ENCODE results near the gene DSCAM. TPM values are rescaled to one million over a fixed set of nuclear protein-coding genes. Genes with fewer than 3 reads are reported as not detected.

Gene DSCAM
- total RNA-seq, 1 donor from 2014 or later = 0.06 TPM

- TF ChIP-seq, protein P1, sequence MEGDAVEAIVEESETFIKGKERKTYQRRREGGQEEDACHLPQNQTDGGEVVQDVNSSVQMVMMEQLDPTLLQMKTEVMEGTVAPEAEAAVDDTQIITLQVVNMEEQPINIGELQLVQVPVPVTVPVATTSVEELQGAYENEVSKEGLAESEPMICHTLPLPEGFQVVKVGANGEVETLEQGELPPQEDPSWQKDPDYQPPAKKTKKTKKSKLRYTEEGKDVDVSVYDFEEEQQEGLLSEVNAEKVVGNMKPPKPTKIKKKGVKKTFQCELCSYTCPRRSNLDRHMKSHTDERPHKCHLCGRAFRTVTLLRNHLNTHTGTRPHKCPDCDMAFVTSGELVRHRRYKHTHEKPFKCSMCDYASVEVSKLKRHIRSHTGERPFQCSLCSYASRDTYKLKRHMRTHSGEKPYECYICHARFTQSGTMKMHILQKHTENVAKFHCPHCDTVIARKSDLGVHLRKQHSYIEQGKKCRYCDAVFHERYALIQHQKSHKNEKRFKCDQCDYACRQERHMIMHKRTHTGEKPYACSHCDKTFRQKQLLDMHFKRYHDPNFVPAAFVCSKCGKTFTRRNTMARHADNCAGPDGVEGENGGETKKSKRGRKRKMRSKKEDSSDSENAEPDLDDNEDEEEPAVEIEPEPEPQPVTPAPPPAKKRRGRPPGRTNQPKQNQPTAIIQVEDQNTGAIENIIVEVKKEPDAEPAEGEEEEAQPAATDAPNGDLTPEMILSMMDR (conservative IDR thresholded peaks at IDR 0.05; ENCODE audit: low read depth, low read length) = no peak
- DNase-seq (ENCODE audit: low read depth) = no peak
- H3K4me3 ChIP-seq (ENCODE audit: low read depth, low read length) = no peak overlapping the region
Measured at GRCh38 chr21:40140675-40141074, 706.3 kb downstream of the DSCAM start.

GRCh38 chr21:40139636-40140035, 707.3 kb downstream of the DSCAM start:
- TF ChIP-seq, protein P1 (conservative IDR thresholded peaks at IDR 0.05; ENCODE audit: low read depth, low read length) = no peak
- no peak overlapping the region for H3K4me3 ChIP-seq (ENCODE audit: low read depth, low read length)
- DNase-seq (ENCODE audit: low read depth) = no peak

DNA sequence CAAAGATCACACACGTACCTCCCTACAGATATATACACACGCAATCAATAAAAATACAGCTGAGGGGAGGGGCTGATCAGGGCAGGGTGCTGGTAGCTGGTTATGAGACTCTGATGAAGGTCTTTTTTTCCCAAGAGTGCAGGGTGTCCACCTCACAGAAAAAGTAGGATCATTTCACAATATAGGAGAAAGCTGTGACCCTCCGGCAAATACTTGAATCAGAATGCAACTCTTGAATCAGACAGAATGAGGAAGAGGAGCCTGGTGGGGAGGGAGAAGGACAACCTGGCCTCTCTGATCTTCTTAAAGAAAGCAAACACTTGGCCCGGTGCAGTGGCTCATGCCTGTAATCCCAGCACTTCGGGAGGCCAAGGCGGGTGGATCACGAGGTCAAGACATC, 710.4 kb downstream of the DSCAM start:
- no peak for DNase-seq (ENCODE audit: low read depth)
- H3K4me3 ChIP-seq (ENCODE audit: low read depth, low read length) = no peak overlapping the region
- TF ChIP-seq, protein P1 (conservative IDR thresholded peaks at IDR 0.05; ENCODE audit: low read depth, low read length) = no peak

GRCh38 chr21:40134731-40135492, 712.0 kb downstream of the DSCAM start:
- H3K4me3 ChIP-seq (ENCODE audit: low read depth, low read length) = no peak overlapping the region
- DNase-seq (ENCODE audit: low read depth) = no peak
- TF ChIP-seq, protein P1 (conservative IDR thresholded peaks at IDR 0.05; ENCODE audit: low read depth, low read length) = no peak

GRCh38 chr21:40130476-40130875, 716.5 kb downstream of the DSCAM start:
- TF ChIP-seq, protein P1 (conservative IDR thresholded peaks at IDR 0.05; ENCODE audit: low read depth, low read length) = no peak
- DNase-seq (ENCODE audit: low read depth) = no peak
- H3K4me3 ChIP-seq (ENCODE audit: low read depth, low read length) = no peak overlapping the region

- H3K4me3 ChIP-seq (ENCODE audit: low read depth, low read length) = no peak overlapping the region
- no peak for DNase-seq (ENCODE audit: low read depth)
- TF ChIP-seq, protein P1 (conservative IDR thresholded peaks at IDR 0.05; ENCODE audit: low read depth, low read length) = no peak
Measured at GRCh38 chr21:40129809-40130208, 717.1 kb downstream of the DSCAM start.

DNA sequence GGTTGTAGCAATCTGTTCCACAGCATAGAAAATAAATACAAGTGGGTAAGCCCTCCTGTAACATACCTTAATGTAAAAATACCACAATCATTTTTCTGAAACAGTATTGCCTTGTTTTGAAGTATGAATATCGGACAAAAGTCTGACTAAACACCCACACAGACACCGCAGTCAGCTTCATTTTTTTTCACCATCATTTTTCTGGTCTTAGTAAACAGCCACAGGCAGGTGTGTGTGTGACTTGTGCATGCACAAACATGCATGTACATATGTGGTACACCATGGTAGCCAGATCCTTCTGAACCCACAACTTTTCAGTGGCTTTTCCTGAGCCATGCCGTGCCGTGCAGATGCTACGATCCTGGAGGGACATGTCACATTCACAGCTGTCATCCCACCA, 718.1 kb downstream of the DSCAM start:
- DNase-seq (ENCODE audit: low read depth) = no peak
- TF ChIP-seq, protein P1 (conservative IDR thresholded peaks at IDR 0.05; ENCODE audit: low read depth, low read length) = no peak
- no peak overlapping the region for H3K4me3 ChIP-seq (ENCODE audit: low read depth, low read length)

All from epithelial cell of proximal tubule (primary cell).